Body of pancreas (tissue), 4 donors: ENCODE results near the gene STRA8.

Source experiments
- CTCF ChIP-seq, 7 experiments: fragments of 450-650 bp in 4 of 7; fragments of 200-600 bp in 3 of 7; sonication (generic) in 3 of 7; IDR thresholded peaks; one replicate each; pipeline ENCODE4 v1.5.1; 2016 to 2019; ENCODE audit warnings: antibody characterized with exemption in 7 of 7
- POLR2A ChIP-seq, 3 donors: fragments of 450-650 bp; IDR thresholded peaks; one replicate each; pipeline ENCODE4 v1.6.1; 2016; ENCODE audit warnings: antibody characterized with exemption in 3 of 3, mild to moderate bottlenecking in 2 of 3

- TF ChIP-seq CTCF (IDR thresholded peaks at IDR 0.05) (no peak), POLR2A (IDR thresholded peaks at IDR 0.05) (no peak)
Observed at GRCh38 chr7:135210888-135211178, 22.8 kb upstream of the STRA8 start.
